Renal pelvis (tissue), 4 donors: ENCODE measurements around the gene CETP. TPM values are rescaled to one million over a fixed set of nuclear protein-coding genes. Genes with fewer than 3 reads are reported as not detected.
A peak's percentile ranks its signal among the peaks of the same experiment; 100 is the strongest.
"Not testable (repeated sequence)": the region's sequence is repeated elsewhere in the genome, so short reads cannot be mapped to it uniquely, and the experiment has no call there.

Source experiments
- DNase-seq: peaks from one replicate; pipeline ENCODE4 v3.0.0-alpha.2; 2013
- polyA plus RNA-seq, 3 donors: library from polyadenylated mRNA; unstranded; fragments of 120-200 nt; gene quantifications; one replicate each; pipeline ENCODE4 v1.2.1, GENCODE V29; 2013; ENCODE audit not compliant: insufficient read length in 3 of 3

CETP gene
- polyA plus RNA-seq, 3 donors: 10.2 to 12.1 (median 10.5) TPM

- no peak for DNase-seq
Measured at GRCh38 chr16:56950881-56951771, 10.6 kb upstream of the CETP start.

- DNase-seq: no peak
Measured at GRCh38 chr16:56953006-56953405, 8.7 kb upstream of the CETP start.

GRCh38 chr16:56956076-56956475, 5.7 kb upstream of the CETP start:
- DNase-seq: no peak

GRCh38 chr16:56956756-56957155, 5.0 kb upstream of the CETP start:
- DNase-seq: no peak

- no peak for DNase-seq
Measured at GRCh38 chr16:56960681-56961281, 969 bp upstream of the CETP start.

- peak; percentile 28 for DNase-seq
Measured at GRCh38 chr16:56961386-56961785, 364 bp upstream of the CETP start.

GRCh38 chr16:56964243-56965148, 2.7 kb downstream of the CETP start:
- peak; percentile 74 for DNase-seq

GRCh38 chr16:56965149-56966092, 3.7 kb downstream of the CETP start:
- no peak for DNase-seq

- DNase-seq: peak; percentile 62
Measured at GRCh38 chr16:56966093-56966475, 4.3 kb downstream of the CETP start.

- DNase-seq: no peak
Measured at GRCh38 chr16:56967733-56968132, 6.0 kb downstream of the CETP start.

GRCh38 chr16:56969769-56970168, 8.0 kb downstream of the CETP start:
- no peak for DNase-seq

- DNase-seq: no peak
Measured at GRCh38 chr16:56970934-56971767, 9.4 kb downstream of the CETP start.

GRCh38 chr16:56971768-56972043, 10.0 kb downstream of the CETP start:
- no peak for DNase-seq

GRCh38 chr16:56972403-56973293, 10.9 kb downstream of the CETP start:
- no peak for DNase-seq

- DNase-seq: no peak
Measured at GRCh38 chr16:56973294-56973689, 11.5 kb downstream of the CETP start.

GRCh38 chr16:56973899-56974298, 12.1 kb downstream of the CETP start:
- not testable (repeated sequence) for DNase-seq

- no peak for DNase-seq
Measured at GRCh38 chr16:56974549-56975300, 13.0 kb downstream of the CETP start.

- no peak for DNase-seq
Measured at GRCh38 chr16:56975714-56976113, 14.0 kb downstream of the CETP start.

- DNase-seq: no peak
Measured at GRCh38 chr16:56977216-56977615, 15.5 kb downstream of the CETP start.
